ENCODE results near the gene FAM8A1.
"Not testable (repeated sequence)": the region's sequence is repeated elsewhere in the genome, so short reads cannot be mapped to it uniquely, and the experiment has no call there.

Gene FAM8A1

GRCh38 chr6:17599877-17600526, at the start of gene FAM8A1:
Gene FAM8A1, plus strand, starts transcription at chr6:17600302. Its CDS starts 108 bp downstream, at chr6:17600410.
- peak; percentile 69 for DNase-seq

GRCh38 chr6:17551383-17551958, 48.6 kb upstream of the FAM8A1 start:
- no peak for DNase-seq

- no peak for DNase-seq
Measured at GRCh38 chr6:17552861-17553260, 47.2 kb upstream of the FAM8A1 start.

GRCh38 chr6:17556014-17556413, 44.1 kb upstream of the FAM8A1 start:
- DNase-seq, result no peak

GRCh38 chr6:17562636-17563035, 37.5 kb upstream of the FAM8A1 start:
- no peak for DNase-seq

- no peak for DNase-seq
Measured at GRCh38 chr6:17565399-17565798, 34.7 kb upstream of the FAM8A1 start.

- DNase-seq, result no peak
Measured at GRCh38 chr6:17574866-17575560, 25.1 kb upstream of the FAM8A1 start.

GRCh38 chr6:17577059-17577458, 23.0 kb upstream of the FAM8A1 start:
- DNase-seq, result no peak

GRCh38 chr6:17580518-17581048, 19.5 kb upstream of the FAM8A1 start:
- peak; percentile 51 for DNase-seq

- not testable (repeated sequence) for DNase-seq
Measured at GRCh38 chr6:17581282-17581681, 18.8 kb upstream of the FAM8A1 start.

- DNase-seq, result no peak
Measured at GRCh38 chr6:17583811-17584210, 16.3 kb upstream of the FAM8A1 start.

GRCh38 chr6:17584241-17584803, 15.8 kb upstream of the FAM8A1 start:
- peak; percentile 69 for DNase-seq

GRCh38 chr6:17585766-17586490, 14.2 kb upstream of the FAM8A1 start:
- no peak for DNase-seq

GRCh38 chr6:17586623-17587022, 13.5 kb upstream of the FAM8A1 start:
- not testable (repeated sequence) for DNase-seq

GRCh38 chr6:17588011-17588410, 12.1 kb upstream of the FAM8A1 start:
- no peak for DNase-seq

GRCh38 chr6:17589406-17590096, 10.6 kb upstream of the FAM8A1 start:
- DNase-seq, result peak; percentile 78

- no peak for DNase-seq
Measured at GRCh38 chr6:17591287-17591686, 8.8 kb upstream of the FAM8A1 start.

- no peak for DNase-seq
Measured at GRCh38 chr6:17593246-17593645, 6.9 kb upstream of the FAM8A1 start.

- no peak for DNase-seq
Measured at GRCh38 chr6:17596085-17596484, 4.0 kb upstream of the FAM8A1 start.

- DNase-seq, result peak; percentile 31
Measured at GRCh38 chr6:17600527-17601385, 654 bp downstream of the FAM8A1 start.

- no peak for DNase-seq
Measured at GRCh38 chr6:17601386-17601703, 1.2 kb downstream of the FAM8A1 start.
